Right ventricle myocardium inferior (tissue), 1 donor: ENCODE data around the gene THYN1. TPM values are rescaled to one million over a fixed set of nuclear protein-coding genes. Genes with fewer than 3 reads are reported as not detected.

Experiments used
- total RNA-seq: library from RNA; stranded (reverse); fragmentation: NEBNext Ultra II Directional; extraction: Animal tissue kit (Norgen Biotek cat#: 25700); gene quantifications from one replicate; pipeline ENCODE4 v1.2.1, GENCODE V29; 2021
- donor health status: DM: no; HTN: yes; CAD: no; lungs with severe emphysema.

THYN1 gene
- total RNA-seq, 1 donor from 2014 or later: 36.8 TPM

Other genes starting within 250 kb of the THYN1 start
- 22.5 TPM for gene JAM3, start 184.3 kb downstream of the THYN1 start, total RNA-seq
- gene NCAPD3, start 29.4 kb downstream of the THYN1 start, total RNA-seq: 12.3 TPM
- 39.5 TPM for gene VPS26B, start 28.7 kb downstream of the THYN1 start, total RNA-seq
- 36.1 TPM for gene ACAD8, start 216 bp upstream of the THYN1 start, total RNA-seq
- gene GLB1L3, start 23.0 kb upstream of the THYN1 start, total RNA-seq: not detected
- gene GLB1L2, start 78.6 kb upstream of the THYN1 start, total RNA-seq: 0.32 TPM
- gene B3GAT1, start 158.9 kb upstream of the THYN1 start, total RNA-seq: 0.16 TPM